ENCODE measurements around the gene STAMBPL1.

- TF ChIP-seq SPI1 (IDR thresholded peaks at IDR 0.05; ENCODE audit: low read depth, low read length): no peak
- no peak for TF ChIP-seq TAF1 (IDR thresholded peaks at IDR 0.05; ENCODE audit: low read depth, low read length)
- TF ChIP-seq POLR2A (IDR thresholded peaks at IDR 0.05; ENCODE audit: low read depth, low read length): no peak
- no peak for TF ChIP-seq POLR2AphosphoS5 (IDR thresholded peaks at IDR 0.05; ENCODE audit: low read depth, low read length)
- TF ChIP-seq POU2F2 (IDR thresholded peaks at IDR 0.05; ENCODE audit: low read depth, low read length): no peak
- no peak for TF ChIP-seq PAX5 (IDR thresholded peaks at IDR 0.05; ENCODE audit: insufficient read depth, low read length, severe bottlenecking)
These were observed 72.6 kb downstream of the STAMBPL1 start, which contains the start of gene ACTA2 for GRCh38 chr10:88952647-88953111.

Measured in GM12891 (cell line).